Stimulated activated CD8-positive, alpha-beta memory T cell treated with anti-CD3 and anti-CD28 coated beads, Interleukin-15, amount 100 ng/mL, for 4 hours (primary cell): Measurements from ENCODE around the gene FSTL5.

Experiments
- DNase-seq, 2 donors: peaks; one replicate each; pipeline ENCODE4 v3.0.0-alpha.2; 2020; ENCODE audit warnings: low read depth in 2 of 2

Gene FSTL5

GRCh38 chr4:161583549-161583948, 580.3 kb downstream of the FSTL5 start:
- no peak for DNase-seq

DNA sequence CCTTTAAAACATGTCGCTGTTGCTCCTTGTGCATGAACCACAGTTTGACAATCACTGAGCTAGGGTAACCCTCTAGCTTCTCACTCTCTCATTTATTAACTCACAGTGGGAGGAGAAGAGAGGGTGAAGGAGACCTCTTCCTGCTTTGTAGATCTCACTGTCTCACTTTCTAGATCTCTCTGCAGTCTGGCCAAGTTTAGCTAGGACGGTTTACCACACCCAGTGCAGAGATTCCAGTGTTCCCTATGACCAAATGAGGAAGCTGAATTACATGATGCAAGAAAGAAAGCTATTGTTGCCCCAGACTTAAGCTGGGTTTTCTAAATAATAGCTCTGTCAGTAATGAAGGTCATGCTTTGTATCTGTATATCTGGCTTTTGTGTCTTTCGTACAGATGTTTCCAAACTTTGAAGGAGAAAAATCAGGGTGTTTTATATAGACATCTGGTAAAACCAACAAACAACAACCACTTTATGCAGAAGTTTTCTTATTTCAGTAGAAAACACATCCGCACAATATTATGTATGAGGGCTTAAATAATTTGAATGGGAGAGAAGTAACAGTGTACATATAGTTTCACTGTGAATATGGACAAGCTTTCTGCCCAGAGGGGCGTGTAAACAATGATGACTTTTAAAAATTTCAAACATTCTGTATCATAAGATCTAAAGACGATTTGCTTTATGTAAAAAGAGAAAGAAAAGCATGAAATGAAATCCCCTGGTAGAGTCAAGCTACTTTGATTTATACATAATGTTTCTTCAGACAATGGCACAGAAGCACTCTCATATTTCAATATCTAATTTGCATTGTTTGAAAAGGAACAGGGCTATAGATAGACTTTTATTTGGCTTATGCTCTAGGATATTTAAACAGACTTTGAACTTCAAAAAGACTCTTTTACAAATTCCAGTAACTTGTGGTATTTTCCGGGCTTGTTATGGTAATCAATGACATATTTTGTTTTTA, 582.3 kb downstream of the FSTL5 start:
- no peak for DNase-seq

GRCh38 chr4:161577579-161578301, 586.1 kb downstream of the FSTL5 start:
- no peak for DNase-seq

GRCh38 chr4:161573836-161574235, 590.0 kb downstream of the FSTL5 start:
- no peak for DNase-seq

DNA sequence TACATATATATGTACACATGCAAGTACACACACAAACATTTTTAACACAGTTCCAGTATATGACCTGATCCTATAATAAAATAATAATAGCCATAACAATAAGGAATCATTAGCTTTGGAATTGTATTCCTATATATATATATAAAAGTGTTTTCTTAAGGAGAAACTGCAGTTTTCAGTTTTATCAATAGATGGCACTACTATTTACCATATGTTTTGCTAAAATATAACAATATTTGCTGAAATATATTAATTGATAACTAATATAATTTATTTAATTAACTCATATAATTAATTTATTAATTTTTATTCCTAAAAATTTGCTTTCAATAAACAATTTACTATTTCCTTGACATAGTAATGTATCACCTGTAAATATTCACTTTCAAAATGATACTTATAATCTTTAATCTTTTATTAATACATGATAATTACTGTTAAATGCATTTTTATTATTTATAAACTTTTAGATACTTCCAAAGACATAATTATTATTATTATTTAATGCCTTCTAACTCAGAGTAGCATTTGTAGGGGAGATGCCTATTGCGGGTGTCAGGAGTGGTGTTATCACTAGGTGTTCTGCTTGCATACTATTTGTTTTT, 599.5 kb downstream of the FSTL5 start:
- DNase-seq = no peak

GRCh38 chr4:161555689-161556660, 607.8 kb downstream of the FSTL5 start:
- no peak for DNase-seq

DNA sequence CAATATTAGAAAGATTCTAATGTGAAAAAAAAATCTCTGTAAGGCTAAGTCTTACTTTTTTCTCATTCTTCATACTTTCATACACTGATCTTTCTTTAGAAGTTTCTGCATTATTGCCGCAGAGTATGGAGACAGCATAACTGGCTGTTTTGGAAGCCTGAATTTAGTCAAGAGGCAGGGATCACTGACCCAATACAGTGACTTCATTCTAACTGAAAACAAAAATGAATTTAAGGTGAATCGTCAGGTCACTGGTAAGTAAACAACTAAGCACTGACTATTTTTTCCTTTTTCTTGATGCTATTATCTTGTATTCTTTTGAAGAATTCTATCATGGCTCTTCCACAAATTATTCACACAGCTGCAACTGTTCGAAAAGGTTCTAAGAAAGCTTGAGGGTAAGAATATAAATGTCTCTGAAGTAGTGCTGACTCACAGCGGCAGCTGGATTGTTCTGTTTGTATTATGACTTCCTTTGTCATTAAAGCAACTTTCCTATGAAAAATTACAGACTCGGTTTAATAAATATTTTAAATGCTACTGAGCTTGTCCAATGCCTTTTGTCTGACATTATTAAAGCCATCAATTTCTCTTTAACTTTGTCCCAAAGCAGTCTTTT, 609.3 kb downstream of the FSTL5 start:
- DNase-seq = no peak

GRCh38 chr4:161546902-161547301, 616.9 kb downstream of the FSTL5 start:
- DNase-seq = no peak

GRCh38 chr4:161540265-161540664, 623.5 kb downstream of the FSTL5 start:
- no peak for DNase-seq

DNA sequence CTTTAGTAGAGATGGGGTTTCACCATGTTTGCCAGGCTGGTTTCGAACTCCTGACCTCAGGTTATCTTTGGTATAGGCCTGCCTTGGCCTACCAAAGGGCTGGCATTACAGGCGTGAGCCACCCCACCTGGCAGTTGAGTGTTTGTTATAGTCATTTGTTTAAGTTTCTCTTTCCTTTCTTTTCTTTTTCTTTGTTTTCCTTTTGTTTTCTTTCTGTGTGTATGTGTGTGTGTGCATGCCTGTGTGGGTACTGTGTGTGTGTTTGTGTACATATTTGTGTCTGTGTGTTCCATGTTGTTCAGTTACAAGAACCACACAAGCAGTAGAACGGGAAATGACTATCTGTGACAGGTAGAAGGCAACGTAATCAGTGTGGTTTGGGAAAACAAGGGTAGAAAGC, 624.9 kb downstream of the FSTL5 start:
- no peak for DNase-seq

DNA sequence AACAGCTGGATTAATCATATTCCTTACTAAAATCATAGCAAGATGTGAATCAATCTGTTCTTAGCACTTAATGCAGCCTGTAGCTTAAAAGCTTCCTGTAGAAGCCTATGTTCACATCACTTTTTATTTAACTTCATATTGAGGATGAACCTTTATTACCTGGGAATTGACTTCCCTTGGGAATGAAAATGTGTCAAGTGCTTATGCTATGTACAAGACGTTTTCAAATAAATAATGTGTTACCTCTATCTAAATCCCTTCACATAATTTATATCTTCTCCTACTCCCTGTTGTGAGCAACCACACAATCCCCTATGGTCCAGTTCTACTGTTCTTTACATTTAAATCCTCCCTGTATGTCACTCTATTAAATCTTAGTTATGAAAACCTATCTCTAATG, 633.1 kb downstream of the FSTL5 start:
- no peak for DNase-seq

GRCh38 chr4:161525121-161525520, 638.7 kb downstream of the FSTL5 start:
- no peak for DNase-seq

DNA sequence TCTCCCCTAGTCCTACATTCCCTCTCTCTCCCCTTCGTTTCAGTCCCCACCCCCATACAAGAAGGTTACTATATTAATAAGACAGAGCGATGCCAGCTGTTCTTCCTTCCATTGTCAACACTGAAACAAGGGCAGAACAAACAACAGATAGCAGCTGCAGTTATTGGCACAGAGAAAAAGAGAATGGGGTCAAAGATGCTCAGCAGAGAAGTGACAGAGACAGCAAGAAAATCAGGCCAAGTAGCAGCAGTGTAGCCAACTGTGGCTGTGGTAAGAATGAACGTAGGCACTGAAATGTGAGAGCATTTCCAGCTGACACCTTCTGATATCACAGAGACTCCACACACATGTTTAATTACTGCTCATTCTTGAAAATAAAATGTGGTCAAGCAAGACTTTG, 641.8 kb downstream of the FSTL5 start:
- DNase-seq = no peak

GRCh38 chr4:161519611-161520010, 644.2 kb downstream of the FSTL5 start:
- no peak for DNase-seq

DNA sequence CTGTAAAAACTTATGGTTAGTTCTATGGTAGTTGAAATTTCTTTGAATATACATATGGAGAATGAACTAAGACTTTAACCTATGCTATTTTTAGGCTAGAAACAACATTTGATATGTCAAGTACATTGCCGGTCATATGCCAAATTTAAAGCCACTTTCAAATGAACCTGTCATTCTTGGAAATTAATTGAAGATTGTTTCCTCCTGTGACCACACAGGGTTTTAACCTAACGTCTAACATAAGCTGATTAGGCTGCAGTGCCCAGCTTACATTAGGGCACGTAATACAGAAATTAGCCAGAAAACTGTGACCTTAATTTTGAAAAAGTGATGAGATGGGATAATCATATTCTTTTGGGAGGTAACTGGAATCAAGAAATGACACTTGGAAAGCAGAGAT, 645.9 kb downstream of the FSTL5 start:
- no peak for DNase-seq

- DNase-seq = no peak
Measured at GRCh38 chr4:161505141-161505540, 658.7 kb downstream of the FSTL5 start.

GRCh38 chr4:161498155-161498554, 665.6 kb downstream of the FSTL5 start:
- no peak for DNase-seq

DNA sequence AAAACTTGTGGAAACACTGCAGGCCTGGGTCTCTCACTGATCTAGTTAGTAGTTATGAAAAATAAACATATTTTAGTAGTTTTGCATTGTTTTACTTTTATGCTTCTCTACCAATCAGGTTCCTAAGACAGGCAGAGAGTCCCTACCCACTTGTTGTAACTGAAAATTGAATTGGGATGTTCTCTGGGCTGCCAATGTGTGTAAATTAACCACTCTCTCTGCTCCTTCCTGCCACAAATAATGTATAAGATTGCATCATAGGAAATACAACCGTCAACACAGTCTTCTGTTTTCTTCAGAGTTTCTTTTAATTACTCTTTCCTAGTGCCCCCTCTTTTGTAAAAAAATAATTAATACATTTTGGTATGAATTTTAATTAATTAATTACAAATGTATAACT, 677.3 kb downstream of the FSTL5 start:
- DNase-seq = no peak

DNA sequence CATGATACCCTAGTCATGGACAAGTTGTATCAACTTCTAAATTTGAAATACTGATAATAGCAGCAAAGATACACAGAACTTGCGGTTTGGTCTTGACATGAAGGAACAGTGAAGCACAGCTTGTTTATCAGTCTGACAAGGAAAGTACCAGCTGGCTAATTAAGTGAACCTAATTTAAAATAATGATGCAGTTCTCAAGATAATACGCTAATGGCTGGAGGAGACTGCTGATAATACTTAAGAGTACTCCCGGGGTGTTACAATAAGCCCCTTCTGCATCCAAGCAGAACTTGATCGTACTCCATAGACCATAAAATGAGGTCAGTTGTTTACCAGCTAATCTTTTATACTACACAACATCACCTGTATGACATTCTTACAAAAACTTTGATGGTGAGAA, 697.5 kb downstream of the FSTL5 start:
- DNase-seq = no peak

DNA sequence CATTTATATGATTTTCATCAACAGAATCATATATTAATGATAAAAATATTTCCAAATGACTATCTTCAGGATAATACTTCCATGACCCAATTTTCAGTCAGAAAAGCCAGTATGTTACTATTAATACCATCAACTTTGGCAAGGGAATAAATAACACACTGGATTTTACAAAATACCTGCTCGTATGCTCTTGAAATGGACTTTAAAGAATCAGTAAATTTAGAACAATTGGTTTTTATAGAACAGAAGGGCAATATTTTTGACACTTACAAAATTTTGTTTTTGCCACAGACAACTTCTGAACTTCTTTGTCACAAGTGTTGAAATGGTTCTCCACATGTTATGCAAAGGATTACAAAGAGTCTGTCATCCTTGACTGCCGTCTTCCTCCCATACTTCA, 700.4 kb downstream of the FSTL5 start:
- DNase-seq = no peak

GRCh38 chr4:161457906-161458305, 705.9 kb downstream of the FSTL5 start:
- DNase-seq = no peak
